Neural crest cell (in vitro differentiated cells): ENCODE data around the gene CILP2. TPM values are rescaled to one million over a fixed set of nuclear protein-coding genes. Genes with fewer than 3 reads are reported as not detected.

Experiments used
- DNase-seq: peaks from one replicate; pipeline ENCODE4 v3.0.0; 2021; ENCODE audit warnings: low read depth, mixed read lengths, low spot score
- H3K27ac Mint-ChIP-seq: one replicate; pipeline ENCODE4 v1.8.0; 2021; ENCODE audit warnings: mild to moderate bottlenecking, mixed read lengths; ENCODE audit not compliant: unreplicated experiment
- H3K27me3 Mint-ChIP-seq: 2 replicates; pipeline ENCODE4 v1.8.0; 2021; ENCODE audit warnings: low read depth, mild to moderate bottlenecking, mixed read lengths
- H3K36me3 Mint-ChIP-seq: 2 replicates; pipeline ENCODE4 v1.8.0; 2021; ENCODE audit warnings: low read depth, mild to moderate bottlenecking, mixed read lengths
- H3K4me1 Mint-ChIP-seq: 2 replicates; pipeline ENCODE4 v1.8.0; 2021; ENCODE audit warnings: mixed read lengths
- H3K4me3 Mint-ChIP-seq: one replicate; pipeline ENCODE4 v1.8.0; 2021; ENCODE audit warnings: mild to moderate bottlenecking, mixed read lengths
- H3K9me3 Mint-ChIP-seq: 2 replicates; pipeline ENCODE4 v1.8.0; 2021; ENCODE audit warnings: mixed read lengths
- CTCF ChIP-seq: fragments of 200-600 bp; sonication (generic); conservative IDR thresholded peaks from 2 replicates; pipeline ENCODE4 v1.5.0; 2021; ENCODE audit warnings: antibody characterized with exemption, mild to moderate bottlenecking
- total RNA-seq: library from RNA; stranded (reverse); gene quantifications from 2 replicates; pipeline ENCODE4 v1.2.1, GENCODE V29; 2021

The CILP2 gene
- total RNA-seq, 1 donor from 2014 or later = 2.7 TPM

GRCh38 chr19:19532806-19533701, 5.0 kb upstream of the CILP2 start:
- Mint-ChIP-seq H3K4me3 (peak overlapping the region; percentile 47), H3K36me3 (peaks cover 8% of the 10 kb centered on the region), H3K27me3 (peaks cover 17% of the 10 kb centered on the region), H3K9me3 (no peaks in the 10 kb centered on the region), H3K4me1 (peaks cover 37% of the 10 kb centered on the region), H3K27ac (no peak overlapping the region)
- DNase-seq = no peak
- no peak for TF ChIP-seq CTCF

- Mint-ChIP-seq H3K27me3 (peaks cover 22% of the 10 kb centered on the region), H3K4me1 (peaks cover 41% of the 10 kb centered on the region), H3K4me3 (peak overlapping the region; percentile 47), H3K36me3 (peaks cover 8% of the 10 kb centered on the region), H3K27ac (no peak overlapping the region), H3K9me3 (no peaks in the 10 kb centered on the region)
- TF ChIP-seq CTCF = no peak
- no peak for DNase-seq
These were observed 4.2 kb upstream of the CILP2 start for GRCh38 chr19:19533841-19534240.

GRCh38 chr19:19534556-19535265, 3.4 kb upstream of the CILP2 start:
- DNase-seq = no peak
- peaks cover 38% of the 10 kb centered on the region for H3K4me1 Mint-ChIP-seq
- H3K27ac Mint-ChIP-seq = no peak overlapping the region
- H3K27me3 Mint-ChIP-seq = peaks cover 26% of the 10 kb centered on the region
- peak overlapping the region; percentile 47 for H3K4me3 Mint-ChIP-seq
- TF ChIP-seq CTCF = no peak
- H3K36me3 Mint-ChIP-seq = peaks cover 8% of the 10 kb centered on the region
- no peaks in the 10 kb centered on the region for H3K9me3 Mint-ChIP-seq

- Mint-ChIP-seq H3K9me3 (no peaks in the 10 kb centered on the region), H3K36me3 (peaks cover 8% of the 10 kb centered on the region), H3K4me1 (peaks cover 31% of the 10 kb centered on the region), H3K27ac (no peak overlapping the region), H3K4me3 (peak overlapping the region; percentile 82), H3K27me3 (peaks cover 26% of the 10 kb centered on the region)
- no peak for TF ChIP-seq CTCF
- no peak for DNase-seq
These were observed 2.5 kb upstream of the CILP2 start for GRCh38 chr19:19535311-19536191.
